ENCODE results near the gene CPNE7.
"Not testable (repeated sequence)": the region's sequence is repeated elsewhere in the genome, so short reads cannot be mapped to it uniquely, and the experiment has no call there.

CPNE7 gene

GRCh38 chr16:89583895-89584644, 8.5 kb downstream of the CPNE7 start:
- no peak for DNase-seq (ENCODE audit: low spot score)

- no peak for DNase-seq (ENCODE audit: low spot score)
These were observed 9.4 kb downstream of the CPNE7 start for GRCh38 chr16:89584768-89585549.

GRCh38 chr16:89586218-89586617, 10.7 kb downstream of the CPNE7 start:
- DNase-seq (ENCODE audit: low spot score) = no peak

DNA sequence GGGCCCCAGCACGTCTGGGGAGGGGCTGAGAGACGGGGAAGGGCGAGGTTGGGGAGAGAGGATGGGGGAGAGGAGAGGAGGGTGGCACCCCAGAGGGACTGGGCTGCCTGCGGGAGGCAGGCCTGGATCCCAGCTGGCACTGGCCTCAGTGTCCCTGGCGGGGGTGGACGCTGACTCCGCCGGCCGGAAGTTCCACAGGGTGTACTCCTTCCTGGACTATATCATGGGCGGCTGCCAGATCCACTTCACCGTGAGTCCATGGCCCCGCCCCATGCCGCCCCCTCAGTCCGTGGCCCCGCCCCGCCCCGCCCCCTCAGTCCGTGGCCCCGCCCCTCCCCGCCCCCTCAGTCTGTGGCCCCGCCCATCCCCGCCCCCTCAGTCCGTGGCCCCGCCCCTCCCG, 11.3 kb downstream of the CPNE7 start:
- DNase-seq (ENCODE audit: low spot score) = no peak

DNA sequence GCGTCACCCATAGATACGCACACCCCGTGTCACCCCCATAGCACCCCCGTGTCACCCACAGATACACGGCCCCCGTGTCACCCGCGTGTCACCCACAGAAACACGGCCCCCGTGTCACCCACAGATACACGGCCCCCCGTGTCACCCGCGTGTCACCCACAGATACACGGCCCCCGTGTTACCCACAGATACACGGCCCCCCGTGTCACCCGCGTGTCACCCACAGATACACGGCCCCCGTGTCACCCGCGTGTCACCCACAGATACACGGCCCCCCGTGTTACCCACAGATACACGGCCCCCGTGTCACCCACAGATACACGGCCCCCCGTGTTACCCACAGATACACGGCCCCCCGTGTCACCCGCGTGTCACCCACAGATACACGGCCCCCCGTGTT, 12.1 kb downstream of the CPNE7 start:
- not testable (repeated sequence) for DNase-seq (ENCODE audit: low spot score)

GRCh38 chr16:89588413-89589109, 13.0 kb downstream of the CPNE7 start:
- DNase-seq (ENCODE audit: low spot score) = no peak

DNA sequence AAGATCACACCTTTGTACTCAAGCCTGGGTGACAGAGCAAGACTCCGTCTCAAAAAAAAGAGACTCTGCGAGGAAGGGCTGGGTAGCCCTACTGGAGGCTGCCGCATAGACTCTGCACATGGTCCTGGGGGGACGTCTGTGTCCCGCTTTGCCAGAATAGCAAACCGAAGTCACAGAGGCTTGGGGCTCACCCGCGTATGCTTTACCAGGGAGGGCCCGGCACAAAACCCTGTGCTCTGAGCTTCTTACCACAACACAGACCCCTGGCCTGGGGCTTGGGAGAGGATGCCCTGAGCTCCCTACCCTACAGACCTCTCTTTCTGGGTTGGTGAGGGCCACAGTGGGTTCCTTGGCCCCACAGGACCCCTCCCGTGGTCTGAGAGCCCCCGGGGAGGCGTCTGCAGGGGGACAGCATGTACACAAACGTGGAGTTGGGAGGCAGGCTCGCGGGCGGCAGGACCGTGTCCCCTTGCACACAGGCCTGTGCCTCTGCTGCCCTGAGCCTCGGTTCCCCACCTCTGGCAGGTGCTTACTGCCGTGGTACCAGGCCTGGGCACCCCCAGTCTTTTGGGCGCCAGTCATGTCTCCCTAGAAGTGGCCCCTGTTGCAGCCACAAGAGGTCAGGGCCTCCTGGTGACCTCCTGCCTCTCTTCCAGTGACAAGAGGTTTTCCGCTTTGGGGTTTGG, 13.8 kb downstream of the CPNE7 start:
- DNase-seq (ENCODE audit: low spot score) = no peak

GRCh38 chr16:89593841-89594240, 18.3 kb downstream of the CPNE7 start:
- no peak for DNase-seq (ENCODE audit: low spot score)

GRCh38 chr16:89595330-89596060, 19.9 kb downstream of the CPNE7 start:
- DNase-seq (ENCODE audit: low spot score) = no peak

DNA sequence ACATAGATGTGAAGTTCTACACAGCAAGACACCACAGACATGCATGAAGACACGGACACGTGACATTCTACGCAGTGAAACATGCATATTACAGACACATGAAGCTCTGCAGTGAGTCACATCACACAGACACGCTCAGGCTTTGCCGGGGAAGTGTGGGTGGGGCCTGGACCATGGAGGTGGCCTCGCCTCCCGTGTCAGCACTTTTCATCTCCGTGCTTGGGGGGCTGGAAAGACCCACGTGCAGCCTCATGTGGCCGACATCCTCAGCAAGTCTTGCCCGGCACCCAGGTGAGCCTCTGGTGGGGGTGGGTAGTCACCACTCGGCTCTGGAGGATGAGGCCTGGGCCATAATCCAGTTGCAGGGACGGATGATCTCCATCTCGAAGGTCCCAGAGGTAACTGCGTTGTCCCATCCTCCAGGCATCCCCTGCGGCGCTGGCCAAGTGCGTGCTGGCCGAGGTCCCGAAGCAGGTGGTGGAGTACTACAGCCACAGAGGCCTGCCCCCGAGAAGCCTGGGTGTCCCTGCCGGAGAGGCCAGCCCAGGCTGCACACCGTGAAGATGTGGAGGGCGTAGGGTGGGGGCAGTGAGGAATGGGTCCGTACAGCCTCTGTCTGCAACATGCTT, 20.6 kb downstream of the CPNE7 start:
- DNase-seq (ENCODE audit: low spot score) = no peak

DNA sequence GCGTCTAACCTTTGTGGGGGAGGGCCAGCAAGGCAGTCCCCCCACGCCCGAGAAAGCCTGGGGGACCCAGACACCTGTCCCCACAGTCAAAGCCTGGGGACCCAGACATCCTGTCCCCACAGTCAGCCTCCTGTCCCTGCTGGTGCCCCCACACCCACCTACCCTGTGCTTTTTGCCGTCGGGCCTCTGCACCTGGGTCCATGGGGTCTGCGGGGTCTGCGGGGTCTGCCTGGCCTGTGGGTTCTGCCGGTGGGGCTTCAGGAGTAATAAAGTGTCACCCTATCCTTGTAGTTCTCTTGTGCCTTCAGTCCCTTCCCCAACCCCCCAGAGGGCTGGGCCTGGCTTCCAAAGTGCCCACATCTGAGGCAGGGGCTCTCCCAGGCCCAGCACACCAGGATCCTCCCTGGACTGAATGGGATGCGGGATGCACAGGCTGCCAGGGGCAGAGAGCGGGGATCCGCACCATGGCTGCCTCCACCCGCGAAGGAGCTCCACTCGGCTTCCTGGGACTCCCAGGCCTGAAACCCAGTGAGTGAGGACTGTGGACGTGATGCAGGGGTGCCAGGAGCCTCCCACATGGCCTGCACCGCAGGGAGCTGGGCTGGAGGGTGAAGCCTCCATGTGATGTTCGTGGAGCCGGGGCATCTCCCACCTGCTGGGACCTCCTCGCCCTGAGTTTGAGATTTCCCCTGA, 21.5 kb downstream of the CPNE7 start:
- no peak for DNase-seq (ENCODE audit: low spot score)

- no peak for DNase-seq (ENCODE audit: low spot score)
These were observed 22.6 kb downstream of the CPNE7 start for GRCh38 chr16:89598199-89598598.

DNA sequence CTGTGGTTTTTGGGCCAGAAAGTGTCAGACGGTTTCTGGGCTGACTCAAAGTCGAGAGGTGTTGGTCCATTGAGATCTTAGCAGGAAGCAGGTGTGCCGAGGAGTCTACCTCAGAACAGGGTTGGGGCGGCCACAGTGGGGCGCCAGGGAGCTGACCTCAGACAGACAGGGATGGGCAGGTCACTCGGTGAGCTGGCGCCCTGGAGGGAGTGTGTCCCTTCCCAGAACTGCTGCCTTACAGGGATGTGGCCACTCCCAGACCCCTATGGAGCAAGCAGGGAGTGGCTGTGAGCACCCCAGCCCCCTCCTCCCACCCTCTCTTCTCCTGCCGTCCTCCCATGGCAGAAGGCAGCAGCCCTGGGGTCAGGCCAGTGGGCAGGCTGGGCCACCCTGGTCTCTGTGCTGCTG, 23.9 kb downstream of the CPNE7 start:
- no peak for DNase-seq (ENCODE audit: low spot score)

DNA sequence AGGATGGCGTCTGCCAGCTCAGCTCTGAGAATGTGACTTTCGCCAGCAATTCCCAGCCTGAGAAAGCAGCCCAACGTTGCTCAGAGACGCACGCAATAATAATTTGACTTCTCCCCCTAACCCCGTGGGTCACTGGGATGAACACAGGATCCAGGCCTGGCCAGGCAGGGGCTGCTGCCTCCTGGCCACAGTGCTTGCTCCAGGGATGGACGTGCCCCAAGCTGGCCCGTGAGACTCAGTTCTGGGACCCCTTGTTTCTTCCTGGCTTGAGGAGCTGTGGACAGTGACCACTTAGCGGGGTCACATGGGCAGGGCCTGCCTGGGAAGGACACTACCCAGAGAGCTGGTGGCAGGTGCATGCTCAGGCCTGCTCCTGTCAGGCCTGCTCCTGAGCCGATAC, 24.3 kb downstream of the CPNE7 start:
- DNase-seq (ENCODE audit: low spot score) = no peak

GRCh38 chr16:89600427-89600826, 24.9 kb downstream of the CPNE7 start:
- no peak for DNase-seq (ENCODE audit: low spot score)

DNA sequence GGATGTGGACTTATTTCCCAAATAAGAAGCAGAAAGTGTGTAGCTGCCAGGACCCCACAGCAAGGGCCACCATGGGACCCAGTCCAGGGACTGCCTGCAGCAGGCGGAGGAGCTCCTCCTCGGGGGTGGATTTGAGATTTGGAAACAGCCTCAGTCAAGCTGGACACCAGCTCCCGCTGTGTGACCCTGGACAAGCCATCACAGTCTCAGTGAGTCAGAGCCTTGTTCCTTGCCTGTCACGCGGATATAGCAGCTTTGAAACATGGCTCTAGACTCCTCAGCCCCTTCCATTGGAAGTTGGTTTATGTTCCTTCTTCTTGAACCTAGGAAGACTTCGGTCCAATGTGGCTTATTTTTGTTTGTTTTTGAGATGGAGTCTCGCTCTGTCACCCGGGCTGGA, 25.4 kb downstream of the CPNE7 start:
- no peak for DNase-seq (ENCODE audit: low spot score)

- DNase-seq (ENCODE audit: low spot score) = no peak
These were observed 26.3 kb downstream of the CPNE7 start for GRCh38 chr16:89601906-89602272.

- peak; percentile 86 for DNase-seq (ENCODE audit: low spot score)
These were observed 26.9 kb downstream of the CPNE7 start for GRCh38 chr16:89602273-89602951.

DNA sequence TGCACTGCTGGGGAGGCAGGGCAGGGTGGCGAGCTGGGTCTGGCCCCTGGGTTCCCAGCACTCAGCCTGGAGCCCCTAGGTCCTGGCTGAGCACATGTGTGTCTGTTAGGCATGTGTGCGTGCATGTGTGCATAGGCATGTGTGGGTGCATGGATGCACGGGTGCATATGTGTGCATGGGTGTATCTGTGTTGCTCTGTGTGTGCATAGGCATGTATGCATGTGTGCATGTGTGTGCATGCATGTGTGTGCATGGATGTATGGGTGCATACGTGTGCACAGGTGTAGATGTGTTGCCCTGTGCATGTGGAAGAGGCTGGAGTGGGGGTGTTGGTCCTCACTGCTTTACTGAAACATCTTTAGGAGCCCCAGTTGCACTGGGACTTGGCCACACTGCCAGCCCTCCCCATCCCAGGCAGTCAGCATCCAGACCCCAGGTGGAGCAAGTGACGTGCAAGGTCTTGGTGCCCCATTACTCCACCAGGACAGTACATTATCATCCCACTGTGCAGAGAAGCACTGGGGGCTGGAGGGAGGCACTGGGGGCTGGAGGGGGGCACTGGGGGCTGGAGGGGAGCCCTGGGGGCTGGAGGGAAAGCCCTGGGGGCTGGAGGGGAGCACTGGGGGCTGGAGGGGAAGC, 27.5 kb downstream of the CPNE7 start:
- no peak for DNase-seq (ENCODE audit: low spot score)

GRCh38 chr16:89604764-89605163, 29.2 kb downstream of the CPNE7 start:
- no peak for DNase-seq (ENCODE audit: low spot score)
